T-cell (primary cell): ENCODE data around the gene B4GALNT3. TPM values are rescaled to one million over a fixed set of nuclear protein-coding genes. Genes with fewer than 3 reads are reported as not detected.

Experiments
- ATAC-seq, 4 experiments: fragments of 200-7000 bp in 3 of 4; fragments of 150-1000 bp in 1 of 4; cut with Tn5 transposase; replicated peaks in 1 of 4; 1 replicate in 3 of 4; 2 replicates in 1 of 4; pipeline ENCODE4 v1.10.0; 2021; ENCODE audit warnings: moderate library complexity in 3 of 4, mild to moderate bottlenecking in 2 of 4, moderate number of reproducible peaks in 1 of 4
- CTCF ChIA-PET, 2 donors: fragments of 300-600 bp; sonication (Branson Sonifier 250); formaldehyde crosslinking; loops; one replicate each; lab custom pipeline; 2022; ENCODE audit warnings: antibody characterized with exemption in 2 of 2; lab: Charles Lee
- POLR2A ChIA-PET, 2 donors: fragments of 300-600 bp; sonication (Branson Sonifier 250); formaldehyde crosslinking; loops; one replicate each; lab custom pipeline; 2022; ENCODE audit warnings: antibody characterized with exemption in 2 of 2; lab: Charles Lee
- DNase-seq, 35 experiments: peaks; one replicate each; pipeline versions ENCODE4 v3.0.0 to v3.0.0-alpha.2; 2013 to 2023
- H3K27ac ChIP-seq: one replicate; pipeline ENCODE4 v1.5.1; 2013; ENCODE audit warnings: low read length
- H3K27me3 ChIP-seq, 2 experiments: replicated peaks in 1 of 2; 1 replicate in 1 of 2; 2 replicates in 1 of 2; pipeline versions ENCODE4 v1.6.1 to v1.7.0; 2013; ENCODE audit warnings: low read length in 1 of 2, mixed read lengths in 1 of 2; ENCODE audit not compliant: control insufficient read depth in 2 of 2, insufficient read depth in 2 of 2; ENCODE audit errors: extremely low read depth in 1 of 2
- H3K36me3 ChIP-seq, 2 donors: 1 replicate in 1 of 2; 2 replicates in 1 of 2; pipeline versions ENCODE4 v1.6.1 to v1.7.0; 2013; ENCODE audit warnings: low read length in 1 of 2; ENCODE audit not compliant: control insufficient read depth in 2 of 2, insufficient read depth in 1 of 2; ENCODE audit errors: extremely low read depth in 1 of 2
- H3K4me1 ChIP-seq, 2 experiments: 1 replicate in 1 of 2; 2 replicates in 1 of 2; pipeline versions ENCODE4 v1.6.1 to v1.7.0; 2013; ENCODE audit warnings: low read length in 2 of 2, mixed read lengths in 1 of 2; ENCODE audit not compliant: insufficient read depth in 2 of 2, control insufficient read depth in 1 of 2; ENCODE audit errors: extremely low read depth in 1 of 2
- H3K4me3 ChIP-seq, 2 donors: 1 replicate in 1 of 2; 2 replicates in 1 of 2; pipeline versions ENCODE4 v1.5.1 to v1.7.0; 2013; ENCODE audit warnings: mild to moderate bottlenecking in 2 of 2, low read length in 1 of 2, moderate library complexity in 1 of 2; ENCODE audit not compliant: control insufficient read depth in 1 of 2; ENCODE audit errors: extremely low read depth in 1 of 2
- H3K9me3 ChIP-seq: 2 replicates; pipeline ENCODE4 v1.7.0; 2013
- H3K27ac Mint-ChIP-seq, 2 donors: one replicate each; pipeline ENCODE4 v1.8.0; 2020 to 2021; ENCODE audit warnings: mild to moderate bottlenecking in 2 of 2, mixed read lengths in 2 of 2
- H3K27me3 Mint-ChIP-seq, 2 donors: one replicate each; pipeline ENCODE4 v1.8.0; 2021 to 2022; ENCODE audit warnings: mixed read lengths in 2 of 2
- H3K36me3 Mint-ChIP-seq: one replicate; pipeline ENCODE4 v1.8.0; 2021; ENCODE audit warnings: mixed read lengths
- H3K4me1 Mint-ChIP-seq, 3 donors: one replicate each; pipeline ENCODE4 v1.8.0; 2020 to 2022; ENCODE audit warnings: mixed read lengths in 3 of 3, mild to moderate bottlenecking in 1 of 3
- H3K4me3 Mint-ChIP-seq, 3 donors: one replicate each; pipeline ENCODE4 v1.8.0; 2020 to 2022; ENCODE audit warnings: mild to moderate bottlenecking in 3 of 3, mixed read lengths in 3 of 3, moderate library complexity in 3 of 3
- H3K9me3 Mint-ChIP-seq, 3 donors: one replicate each; pipeline ENCODE4 v1.8.0; 2020 to 2022; ENCODE audit warnings: mixed read lengths in 3 of 3
- WGBS: methylation state at CpG from one replicate; pipeline ENCODE4 v1.1.5; 2013; ENCODE audit warnings: missing lambda C conversion rate; ENCODE audit not compliant: insufficient coverage; 5-methylcytosine and 5-hydroxymethylcytosine counted together
- total RNA-seq, 35 experiments: library from RNA in 6 of 35; stranded (reverse) in 6 of 35; fragments of 120-200 nt in 1 of 35; gene quantifications; one replicate each; pipeline versions ENCODE4 v1.2.1 to v1.2.4 and lab custom pipeline; 2013 to 2026

B4GALNT3 gene
- total RNA-seq, 5 donors from 2014 or later (not counting 1 experiment from before 2014, with no cell fraction given): 0.70 to 3.8 (median 2.0) TPM

DNA sequence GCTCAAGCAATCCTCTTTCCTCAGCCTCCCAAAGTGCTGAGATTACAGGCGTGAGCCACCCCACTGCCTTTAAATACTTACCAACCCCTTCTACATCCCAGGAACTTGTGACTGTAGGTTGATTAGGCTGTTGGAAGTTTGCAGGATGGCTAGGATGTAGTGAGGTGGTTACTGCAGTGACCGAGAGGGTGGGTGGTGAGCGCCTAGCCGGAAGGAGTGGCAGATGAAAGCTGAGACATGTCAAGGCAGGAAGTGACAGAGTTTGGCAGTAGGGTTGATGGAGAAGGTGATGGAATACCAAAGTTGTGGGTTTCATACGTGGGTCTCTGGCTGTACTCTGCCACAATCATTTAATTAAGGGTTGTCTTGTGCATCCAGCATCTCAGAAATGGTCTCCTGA is 13.5 kb downstream of the B4GALNT3 start:
- no peaks in the 10 kb centered on the region for H3K9me3 Mint-ChIP-seq
- Histone ChIP-seq H3K9me3 (no peaks in the 10 kb centered on the region), H3K27me3 (no peaks in the 10 kb centered on the region), H3K4me3 (no peak overlapping the region), H3K36me3 (no peaks in the 10 kb centered on the region), H3K4me1 (no peaks in the 10 kb centered on the region), H3K27ac (no peak overlapping the region)
- peaks cover 0 to 8% (median 0%) of the 10 kb centered on the region in 3 donors for H3K4me1 Mint-ChIP-seq
- ATAC-seq (no peak), DNase-seq (no peak)
- 60% methylated on average over 4 of the region's 5 CpGs for WGBS
- no peak overlapping the region for H3K4me3 Mint-ChIP-seq
- ChIA-PET POLR2A (no interaction called here), CTCF (no interaction called here)
- H3K36me3 Mint-ChIP-seq: no peaks in the 10 kb centered on the region
- H3K27ac Mint-ChIP-seq: no peak overlapping the region
- H3K27me3 Mint-ChIP-seq: peaks cover 18 to 26% of the 10 kb centered on the region in 2 donors

- no peaks in the 10 kb centered on the region for H3K9me3 ChIP-seq
- no peaks in the 10 kb centered on the region for H3K36me3 ChIP-seq
- Mint-ChIP-seq H3K27me3 (peaks cover 18 to 26% of the 10 kb centered on the region in 2 donors), H3K27ac (no peak overlapping the region), H3K36me3 (no peaks in the 10 kb centered on the region), H3K4me1 (peaks cover 0 to 8% (median 0%) of the 10 kb centered on the region in 3 donors), H3K4me3 (no peak overlapping the region), H3K9me3 (no peaks in the 10 kb centered on the region)
- no peak overlapping the region for H3K4me3 ChIP-seq
- H3K27ac ChIP-seq: no peak overlapping the region
- DNase-seq: no peak
- no peaks in the 10 kb centered on the region for H3K4me1 ChIP-seq
- WGBS: 85% methylated on average over 1 of the region's 9 CpGs
- no peak for ATAC-seq
- CTCF ChIA-PET: no interaction called here
- POLR2A ChIA-PET: no interaction called here
- no peaks in the 10 kb centered on the region for H3K27me3 ChIP-seq
Observed at GRCh38 chr12:473863-474577, 14.3 kb downstream of the B4GALNT3 start.

DNA sequence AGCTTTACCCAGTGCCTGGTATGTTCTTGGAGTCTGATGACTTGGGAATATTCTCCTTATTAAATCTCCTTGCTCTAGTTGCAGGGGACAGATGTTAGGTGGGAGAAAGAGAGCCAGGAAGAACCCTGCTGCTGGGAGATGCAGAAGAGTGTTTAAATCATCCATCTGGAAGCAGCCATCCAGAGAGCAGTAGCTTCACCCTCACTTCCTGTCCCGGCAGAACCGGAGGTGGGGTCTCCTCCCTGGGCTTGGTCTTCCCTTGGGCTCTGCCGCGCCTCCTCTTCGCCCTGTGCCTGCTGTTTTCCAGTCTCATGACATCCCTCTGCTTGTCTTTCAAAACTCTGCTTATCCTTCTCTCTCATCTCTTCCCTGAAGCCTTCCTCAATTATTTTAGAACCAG is 15.5 kb downstream of the B4GALNT3 start:
- no peaks in the 10 kb centered on the region for H3K36me3 Mint-ChIP-seq
- DNase-seq (no peak), ATAC-seq (no peak)
- Histone ChIP-seq H3K4me1 (no peaks in the 10 kb centered on the region), H3K27ac (no peak overlapping the region), H3K27me3 (peaks cover 0 to 1% of the 10 kb centered on the region in 2 experiments), H3K9me3 (no peaks in the 10 kb centered on the region), H3K4me3 (no peak overlapping the region), H3K36me3 (no peaks in the 10 kb centered on the region)
- no peaks in the 10 kb centered on the region for H3K9me3 Mint-ChIP-seq
- peaks cover 25 to 32% of the 10 kb centered on the region in 2 donors for H3K27me3 Mint-ChIP-seq
- ChIA-PET CTCF (interaction anchor here in 1 of 2 donors (0.8 kb wide), 1 partner anchor 716 kb away, joined by 3 read pairs; no protein-coding TSS in a partner anchor), POLR2A (no interaction called here)
- no peak overlapping the region for H3K4me3 Mint-ChIP-seq
- H3K4me1 Mint-ChIP-seq: peaks cover 0 to 8% (median 0%) of the 10 kb centered on the region in 3 donors
- no peak overlapping the region for H3K27ac Mint-ChIP-seq
- 46% methylated on average over 5 of the region's 5 CpGs for WGBS

- H3K4me3 Mint-ChIP-seq: no peak overlapping the region
- H3K36me3 Mint-ChIP-seq: no peaks in the 10 kb centered on the region
- Histone ChIP-seq H3K27ac (no peak overlapping the region), H3K4me3 (no peak overlapping the region), H3K36me3 (no peaks in the 10 kb centered on the region), H3K27me3 (peaks cover 0 to 27% of the 10 kb centered on the region in 2 experiments), H3K4me1 (no peaks in the 10 kb centered on the region), H3K9me3 (no peaks in the 10 kb centered on the region)
- H3K27me3 Mint-ChIP-seq: peaks cover 28 to 38% of the 10 kb centered on the region in 2 donors
- no peaks in the 10 kb centered on the region for H3K9me3 Mint-ChIP-seq
- H3K27ac Mint-ChIP-seq: no peak overlapping the region
- no peak for ATAC-seq
- ChIA-PET POLR2A (no interaction called here), CTCF (no interaction called here)
- no peak for DNase-seq
- WGBS: 91% methylated on average over 4 of the region's 4 CpGs
- H3K4me1 Mint-ChIP-seq: peaks cover 0 to 8% (median 2%) of the 10 kb centered on the region in 3 donors
Observed at GRCh38 chr12:479161-479560, 19.4 kb downstream of the B4GALNT3 start.

DNA sequence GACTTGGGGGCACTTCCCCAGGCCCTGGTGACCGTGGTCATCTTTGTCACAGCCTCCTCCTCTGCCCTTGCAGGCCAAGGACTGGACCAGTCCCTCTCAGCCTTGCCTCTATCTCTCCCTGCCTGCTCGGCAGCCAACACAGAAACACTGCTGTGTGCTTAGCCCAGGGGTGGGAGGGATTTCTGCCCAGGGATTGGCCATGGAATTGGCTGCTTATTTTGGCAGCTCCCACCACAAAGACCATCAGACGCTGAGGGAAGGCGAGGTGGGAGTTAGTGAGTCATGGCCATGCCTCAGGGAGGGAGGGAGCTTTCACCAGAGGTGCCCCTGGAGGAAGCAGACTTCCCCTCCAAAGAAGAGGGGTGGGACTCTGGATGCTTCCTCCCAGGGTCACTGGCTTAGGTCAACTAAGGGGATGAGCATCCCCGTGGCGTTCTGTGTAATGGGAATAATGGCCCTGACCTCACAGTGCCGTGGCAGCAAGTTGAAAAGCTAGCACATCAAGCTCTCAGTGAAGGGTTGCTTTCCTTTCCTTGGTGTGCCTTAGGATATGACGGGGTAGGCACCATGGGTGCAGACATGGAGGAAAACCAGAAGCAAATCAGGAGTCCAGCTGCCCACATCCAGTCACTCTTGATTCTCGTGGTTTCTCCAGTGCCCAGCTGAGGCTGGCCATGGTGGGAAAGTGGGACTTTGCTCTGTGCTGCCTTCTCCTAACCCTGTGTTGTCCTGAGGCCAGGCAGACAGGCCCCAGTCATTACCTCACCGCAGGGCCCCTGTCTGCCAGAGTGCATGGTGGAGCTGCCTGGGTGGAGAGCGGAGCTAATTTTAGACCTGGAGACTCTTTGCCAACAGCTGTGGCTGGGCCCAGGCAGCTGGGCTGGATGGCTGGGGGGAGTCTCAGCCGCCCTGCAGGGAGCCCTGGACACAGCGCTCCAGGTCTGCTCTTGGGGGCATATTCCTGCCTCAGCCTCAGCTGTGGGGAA is 21.4 kb downstream of the B4GALNT3 start:
- Histone ChIP-seq H3K4me1 (no peaks in the 10 kb centered on the region), H3K4me3 (no peak overlapping the region), H3K9me3 (no peaks in the 10 kb centered on the region), H3K27me3 (peaks cover 0 to 32% of the 10 kb centered on the region in 2 experiments), H3K36me3 (no peaks in the 10 kb centered on the region), H3K27ac (no peak overlapping the region)
- Mint-ChIP-seq H3K4me3 (no peak overlapping the region), H3K27me3 (peaks cover 29 to 35% of the 10 kb centered on the region in 2 donors), H3K36me3 (peaks cover 4% of the 10 kb centered on the region), H3K9me3 (no peaks in the 10 kb centered on the region), H3K4me1 (peaks cover 0 to 2% (median 0%) of the 10 kb centered on the region in 3 donors), H3K27ac (no peak overlapping the region)
- CTCF ChIA-PET: no interaction called here
- no peak for ATAC-seq
- 80% methylated on average over 7 of the region's 13 CpGs for WGBS
- no peak for DNase-seq
- POLR2A ChIA-PET: no interaction called here

- H3K36me3 ChIP-seq: no peaks in the 10 kb centered on the region
- POLR2A ChIA-PET: no interaction called here
- Mint-ChIP-seq H3K27me3 (peaks cover 33 to 34% of the 10 kb centered on the region in 2 donors), H3K27ac (no peak overlapping the region), H3K4me3 (no peak overlapping the region), H3K36me3 (peaks cover 4% of the 10 kb centered on the region), H3K9me3 (peaks cover 0 to 2% (median 0%) of the 10 kb centered on the region in 3 donors), H3K4me1 (peaks cover 0 to 2% (median 0%) of the 10 kb centered on the region in 3 donors)
- no peak overlapping the region for H3K4me3 ChIP-seq
- peaks cover 0 to 32% of the 10 kb centered on the region in 2 experiments for H3K27me3 ChIP-seq
- CTCF ChIA-PET: no interaction called here
- 68% methylated on average over 3 of the region's 3 CpGs for WGBS
- DNase-seq (no peak), ATAC-seq (no peak)
- no peaks in the 10 kb centered on the region for H3K9me3 ChIP-seq
- H3K27ac ChIP-seq: no peak overlapping the region
- no peaks in the 10 kb centered on the region for H3K4me1 ChIP-seq
Observed at GRCh38 chr12:482061-482460, 22.3 kb downstream of the B4GALNT3 start.
